ENCODE data around the gene ARHGAP27.
"Not testable (repeated sequence)": the region's sequence is repeated elsewhere in the genome, so short reads cannot be mapped to it uniquely, and the experiment has no call there.

ARHGAP27 gene

GRCh38 chr17:45432405-45433158 is at the start of gene ARHGAP27:
Gene ARHGAP27 (minus strand): TSS chr17:45432870. CDS start chr17:45430279, 2,591 bp downstream.
- Histone ChIP-seq H3K4me3 (ENCODE audit: low read length) (peak within 1 kb of the TSS; percentile 72), H3K36me3 (ENCODE audit: insufficient read depth, low read depth, low read length) (no peaks in the 10 kb centered on the region), H3K27me3 (ENCODE audit: insufficient read depth, low read length) (peaks cover 80% of the 10 kb centered on the region), H3K9ac (ENCODE audit: low read depth, low read length) (no peak within 1 kb of the TSS), H3K9me3 (ENCODE audit: insufficient read depth, low read depth, low read length) (no peaks in the 10 kb centered on the region), H3K4me1 (ENCODE audit: insufficient read depth, low read length) (no peaks in the 10 kb centered on the region; the same call in 1 of the 2 replicates), H3K27ac (ENCODE audit: low read length) (no peak within 1 kb of the TSS)

GRCh38 chr17:45482317-45482716 is 49.6 kb upstream of the ARHGAP27 start:
- not testable (repeated sequence) for H3K36me3 ChIP-seq (ENCODE audit: insufficient read depth, low read depth, low read length); H3K27ac ChIP-seq (ENCODE audit: low read length); H3K4me1 ChIP-seq (ENCODE audit: insufficient read depth, low read length); H3K9ac ChIP-seq (ENCODE audit: low read depth, low read length); H3K4me3 ChIP-seq (ENCODE audit: low read length); H3K27me3 ChIP-seq (ENCODE audit: insufficient read depth, low read length); H3K9me3 ChIP-seq (ENCODE audit: insufficient read depth, low read depth, low read length)

GRCh38 chr17:45475436-45475835 is 42.8 kb upstream of the ARHGAP27 start:
- H3K27me3 ChIP-seq (ENCODE audit: insufficient read depth, low read length); H3K9ac ChIP-seq (ENCODE audit: low read depth, low read length); H3K4me3 ChIP-seq (ENCODE audit: low read length); H3K36me3 ChIP-seq (ENCODE audit: insufficient read depth, low read depth, low read length); H3K4me1 ChIP-seq (ENCODE audit: insufficient read depth, low read length); H3K27ac ChIP-seq (ENCODE audit: low read length); H3K9me3 ChIP-seq (ENCODE audit: insufficient read depth, low read depth, low read length): not testable (repeated sequence)

GRCh38 chr17:45472249-45472648 is 39.6 kb upstream of the ARHGAP27 start:
- H3K9ac ChIP-seq (ENCODE audit: low read depth, low read length); H3K27me3 ChIP-seq (ENCODE audit: insufficient read depth, low read length); H3K4me1 ChIP-seq (ENCODE audit: insufficient read depth, low read length); H3K4me3 ChIP-seq (ENCODE audit: low read length); H3K36me3 ChIP-seq (ENCODE audit: insufficient read depth, low read depth, low read length); H3K27ac ChIP-seq (ENCODE audit: low read length); H3K9me3 ChIP-seq (ENCODE audit: insufficient read depth, low read depth, low read length): not testable (repeated sequence)

- H3K27me3 ChIP-seq (ENCODE audit: insufficient read depth, low read length); H3K27ac ChIP-seq (ENCODE audit: low read length); H3K9ac ChIP-seq (ENCODE audit: low read depth, low read length); H3K9me3 ChIP-seq (ENCODE audit: insufficient read depth, low read depth, low read length); H3K4me3 ChIP-seq (ENCODE audit: low read length); H3K36me3 ChIP-seq (ENCODE audit: insufficient read depth, low read depth, low read length); H3K4me1 ChIP-seq (ENCODE audit: insufficient read depth, low read length): not testable (repeated sequence)
These were observed 36.5 kb upstream of the ARHGAP27 start for GRCh38 chr17:45469204-45469563.

GRCh38 chr17:45468293-45469203 is 35.9 kb upstream of the ARHGAP27 start:
- H3K9me3 ChIP-seq (ENCODE audit: insufficient read depth, low read depth, low read length); H3K27ac ChIP-seq (ENCODE audit: low read length); H3K27me3 ChIP-seq (ENCODE audit: insufficient read depth, low read length); H3K9ac ChIP-seq (ENCODE audit: low read depth, low read length); H3K36me3 ChIP-seq (ENCODE audit: insufficient read depth, low read depth, low read length); H3K4me1 ChIP-seq (ENCODE audit: insufficient read depth, low read length); H3K4me3 ChIP-seq (ENCODE audit: low read length): not testable (repeated sequence)

- H3K4me1 ChIP-seq (ENCODE audit: insufficient read depth, low read length); H3K9ac ChIP-seq (ENCODE audit: low read depth, low read length); H3K36me3 ChIP-seq (ENCODE audit: insufficient read depth, low read depth, low read length); H3K9me3 ChIP-seq (ENCODE audit: insufficient read depth, low read depth, low read length); H3K27ac ChIP-seq (ENCODE audit: low read length); H3K4me3 ChIP-seq (ENCODE audit: low read length); H3K27me3 ChIP-seq (ENCODE audit: insufficient read depth, low read length): not testable (repeated sequence)
These were observed 29.1 kb upstream of the ARHGAP27 start for GRCh38 chr17:45461524-45462327.

GRCh38 chr17:45460422-45460821 is 27.8 kb upstream of the ARHGAP27 start:
- not testable (repeated sequence) for H3K36me3 ChIP-seq (ENCODE audit: insufficient read depth, low read depth, low read length); H3K9me3 ChIP-seq (ENCODE audit: insufficient read depth, low read depth, low read length); H3K4me1 ChIP-seq (ENCODE audit: insufficient read depth, low read length); H3K27me3 ChIP-seq (ENCODE audit: insufficient read depth, low read length); H3K4me3 ChIP-seq (ENCODE audit: low read length); H3K9ac ChIP-seq (ENCODE audit: low read depth, low read length); H3K27ac ChIP-seq (ENCODE audit: low read length)

- not testable (repeated sequence) for H3K4me1 ChIP-seq (ENCODE audit: insufficient read depth, low read length); H3K4me3 ChIP-seq (ENCODE audit: low read length); H3K36me3 ChIP-seq (ENCODE audit: insufficient read depth, low read depth, low read length); H3K9me3 ChIP-seq (ENCODE audit: insufficient read depth, low read depth, low read length); H3K27ac ChIP-seq (ENCODE audit: low read length); H3K9ac ChIP-seq (ENCODE audit: low read depth, low read length); H3K27me3 ChIP-seq (ENCODE audit: insufficient read depth, low read length)
These were observed 21.7 kb upstream of the ARHGAP27 start for GRCh38 chr17:45454341-45454740.

- not testable (repeated sequence) for H3K27ac ChIP-seq (ENCODE audit: low read length); H3K9ac ChIP-seq (ENCODE audit: low read depth, low read length); H3K36me3 ChIP-seq (ENCODE audit: insufficient read depth, low read depth, low read length); H3K27me3 ChIP-seq (ENCODE audit: insufficient read depth, low read length); H3K4me1 ChIP-seq (ENCODE audit: insufficient read depth, low read length); H3K4me3 ChIP-seq (ENCODE audit: low read length); H3K9me3 ChIP-seq (ENCODE audit: insufficient read depth, low read depth, low read length)
These were observed 21.1 kb upstream of the ARHGAP27 start for GRCh38 chr17:45453731-45454130.

- H3K4me3 ChIP-seq (ENCODE audit: low read length); H3K27ac ChIP-seq (ENCODE audit: low read length); H3K27me3 ChIP-seq (ENCODE audit: insufficient read depth, low read length); H3K36me3 ChIP-seq (ENCODE audit: insufficient read depth, low read depth, low read length); H3K9me3 ChIP-seq (ENCODE audit: insufficient read depth, low read depth, low read length); H3K9ac ChIP-seq (ENCODE audit: low read depth, low read length); H3K4me1 ChIP-seq (ENCODE audit: insufficient read depth, low read length): not testable (repeated sequence)
These were observed 20.5 kb upstream of the ARHGAP27 start for GRCh38 chr17:45453225-45453534.
